WTC11 (cell line): ENCODE data around the gene KLF7. TPM values are rescaled to one million over a fixed set of nuclear protein-coding genes. Genes with fewer than 3 reads are reported as not detected.

Experiments
- ATAC-seq: fragments of 200-7000 bp; cut with Tn5 transposase; 2 replicates; pipeline ENCODE4 v1.10.0; 2021; ENCODE audit warnings: mild to moderate bottlenecking, moderate library complexity
- CTCF ChIA-PET: fragments of 300-600 bp; sonication (Branson Sonifier 250); formaldehyde crosslinking; loops from one replicate; lab custom pipeline; 2021; ENCODE audit warnings: antibody characterized with exemption; lab: Charles Lee
- POLR2A ChIA-PET: fragments of 350-600 bp; sonication (Branson Sonifier 250); formaldehyde crosslinking; loops from one replicate; lab custom pipeline; 2021; ENCODE audit warnings: antibody characterized with exemption; lab: Charles Lee
- DNase-seq: peaks from one replicate; pipeline ENCODE4 v3.0.0; 2021; ENCODE audit warnings: low spot score
- H3K27ac Mint-ChIP-seq: 2 replicates; pipeline ENCODE4 v1.8.0; 2021; ENCODE audit warnings: mixed read lengths
- H3K27me3 Mint-ChIP-seq: 2 replicates; pipeline ENCODE4 v1.8.0; 2021; ENCODE audit warnings: low read depth, mild to moderate bottlenecking, moderate library complexity, mixed read lengths
- H3K36me3 Mint-ChIP-seq: 2 replicates; pipeline ENCODE4 v1.8.0; 2021; ENCODE audit warnings: mixed read lengths
- H3K4me1 Mint-ChIP-seq: 2 replicates; pipeline ENCODE4 v1.8.0; 2022; ENCODE audit warnings: mixed read lengths
- H3K4me3 Mint-ChIP-seq: 2 replicates; pipeline ENCODE4 v1.8.0; 2021; ENCODE audit warnings: mild to moderate bottlenecking, moderate library complexity, mixed read lengths
- H3K9me3 Mint-ChIP-seq: 2 replicates; pipeline ENCODE4 v1.8.0; 2021; ENCODE audit warnings: mixed read lengths
- ATF6 ChIP-seq: sonication (generic); formaldehyde crosslinking; IDR thresholded peaks from 2 replicates; pipeline ENCODE4 v1.8.1; 2023; ENCODE audit warnings: mild to moderate bottlenecking, missing genetic modification reagents
- EMX1 ChIP-seq: fragments of 250-450 bp; sonication (Bioruptor Pico); IDR thresholded peaks from 2 replicates; pipeline ENCODE4 v1.8.0; 2021; ENCODE audit warnings: mild to moderate bottlenecking
- FOXK1 ChIP-seq: sonication (generic); formaldehyde crosslinking; IDR thresholded peaks from 2 replicates; pipeline ENCODE4 v1.8.0; 2022; ENCODE audit warnings: mild to moderate bottlenecking, moderate library complexity, missing genetic modification reagents
- FOXP1 ChIP-seq: sonication (generic); formaldehyde crosslinking; IDR thresholded peaks from 2 replicates; pipeline ENCODE4 v1.8.0; 2022; ENCODE audit warnings: missing genetic modification reagents, mild to moderate bottlenecking, moderate library complexity, borderline replicate concordance
- GTF2I ChIP-seq: fragments of 250-450 bp; sonication (Bioruptor Pico); conservative IDR thresholded peaks from 2 replicates; pipeline ENCODE4 v1.4.0; 2021; ENCODE audit warnings: mild to moderate bottlenecking
- HMGXB4 ChIP-seq: sonication (generic); formaldehyde crosslinking; IDR thresholded peaks from 2 replicates; pipeline ENCODE4 v1.8.1; 2023; ENCODE audit warnings: mild to moderate bottlenecking, moderate library complexity, missing genetic modification reagents
- IRF1 ChIP-seq: sonication (generic); formaldehyde crosslinking; IDR thresholded peaks from 2 replicates; pipeline ENCODE4 v1.8.0; 2023; ENCODE audit warnings: missing genetic modification reagents
- IRF2 ChIP-seq: sonication (generic); formaldehyde crosslinking; IDR thresholded peaks from 2 replicates; pipeline ENCODE4 v1.8.0; 2022; ENCODE audit warnings: low read depth, missing genetic modification reagents, borderline replicate concordance
- KAT7 ChIP-seq: sonication (generic); formaldehyde crosslinking; IDR thresholded peaks from 2 replicates; pipeline ENCODE4 v1.8.1; 2023; ENCODE audit warnings: missing genetic modification reagents, mild to moderate bottlenecking, borderline replicate concordance
- NFATC4 ChIP-seq: fragments of 250-450 bp; sonication (Bioruptor Pico); IDR thresholded peaks from 2 replicates; pipeline ENCODE4 v1.9.0; 2021; ENCODE audit warnings: mild to moderate bottlenecking
- NR1H2 ChIP-seq: sonication (generic); formaldehyde crosslinking; IDR thresholded peaks from 2 replicates; pipeline ENCODE4 v1.9.0; 2021; ENCODE audit warnings: mild to moderate bottlenecking, moderate library complexity, missing genetic modification reagents
- OVOL2 ChIP-seq: fragments of 250-450 bp; sonication (Bioruptor Pico); IDR thresholded peaks from 2 replicates; pipeline ENCODE4 v1.9.0; 2021; ENCODE audit warnings: mild to moderate bottlenecking, borderline replicate concordance
- TEAD4 ChIP-seq: sonication (generic); formaldehyde crosslinking; IDR thresholded peaks from 2 replicates; pipeline ENCODE4 v1.8.0; 2022; ENCODE audit warnings: mild to moderate bottlenecking, missing genetic modification reagents
- ZNF219 ChIP-seq: sonication (generic); formaldehyde crosslinking; IDR thresholded peaks from 2 replicates; pipeline ENCODE4 v1.8.0; 2023; ENCODE audit warnings: missing genetic modification reagents, mild to moderate bottlenecking, borderline replicate concordance
- ZNF416 ChIP-seq: fragments of 250-450 bp; sonication (Bioruptor Pico); IDR thresholded peaks from 2 replicates; pipeline ENCODE4 v1.9.0; 2021; ENCODE audit warnings: mild to moderate bottlenecking, inconsistent platforms
- ZNF423 ChIP-seq: fragments of 250-450 bp; sonication (Bioruptor Pico); IDR thresholded peaks from 2 replicates; pipeline ENCODE4 v2.1.2; 2022; ENCODE audit warnings: mild to moderate bottlenecking, moderate library complexity
- ZNF425 ChIP-seq: fragments of 250-450 bp; sonication (Bioruptor Pico); conservative IDR thresholded peaks from 2 replicates; pipeline ENCODE4 v1.9.0; 2021; ENCODE audit warnings: mild to moderate bottlenecking
- ZNF671 ChIP-seq: fragments of 250-450 bp; sonication (Bioruptor Pico); IDR thresholded peaks from 2 replicates; pipeline ENCODE4 v1.8.0; 2021; ENCODE audit warnings: mild to moderate bottlenecking
- total RNA-seq: library from RNA; stranded (reverse); gene quantifications from 3 replicates; pipeline ENCODE4 v1.2.3, GENCODE V29; 2021
- TF ChIP-seq, protein P1 (sequence below): sonication (generic); formaldehyde crosslinking; conservative IDR thresholded peaks from 2 replicates; pipeline ENCODE4 v1.8.1; 2022; ENCODE audit warnings: mild to moderate bottlenecking, missing genetic modification reagents
- TF ChIP-seq, protein P2 (sequence below): sonication (generic); formaldehyde crosslinking; IDR thresholded peaks from 2 replicates; pipeline ENCODE4 v1.8.1; 2022; ENCODE audit warnings: low read depth, missing genetic modification reagents, borderline replicate concordance
- TF ChIP-seq, protein P3 (sequence below): sonication (generic); formaldehyde crosslinking; IDR thresholded peaks from 2 replicates; pipeline ENCODE4 v1.8.1; 2023; ENCODE audit warnings: mild to moderate bottlenecking, missing genetic modification reagents, moderate library complexity
- TF ChIP-seq, protein P4 (sequence below): fragments of 250-450 bp; sonication (Bioruptor Pico); IDR thresholded peaks from 2 replicates; pipeline ENCODE4 v1.8.0; 2021; ENCODE audit warnings: mild to moderate bottlenecking

The KLF7 gene
- total RNA-seq, 1 experiment from 2014 or later = 25.4 TPM

GRCh38 chr2:207082619-207083018 lies 83.1 kb downstream of the KLF7 start:
- no peak overlapping the region for H3K4me3 Mint-ChIP-seq

DNA sequence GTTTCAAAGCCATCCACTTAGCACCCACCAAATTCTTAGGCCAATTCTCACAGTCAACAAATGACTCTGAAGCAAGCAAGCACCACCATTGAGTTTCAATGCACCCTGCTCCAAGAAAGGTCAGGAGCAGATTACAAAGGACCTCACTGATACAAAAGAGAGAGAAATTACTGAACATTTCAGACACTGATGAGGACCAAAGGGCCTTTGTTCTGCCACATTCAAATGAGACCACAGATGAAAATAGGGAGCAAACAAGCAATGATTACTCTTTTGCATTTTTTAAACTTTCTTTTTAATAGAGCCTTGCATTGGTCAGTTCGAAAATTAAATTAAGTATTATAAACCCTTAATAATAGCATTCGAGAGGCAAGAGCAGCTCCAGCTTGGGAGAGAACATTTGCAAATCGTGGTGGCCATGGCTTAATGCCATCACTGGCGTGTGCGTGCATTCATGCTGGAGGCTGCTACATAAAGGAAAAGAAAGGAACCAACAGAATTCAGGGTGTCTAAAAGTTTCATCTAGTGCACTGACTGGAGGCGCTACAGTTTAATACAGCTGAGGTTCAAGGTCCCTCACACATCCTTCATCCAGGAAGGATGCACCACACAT lies 87.5 kb downstream of the KLF7 start:
- Mint-ChIP-seq H3K9me3 (no peaks in the 10 kb centered on the region), H3K4me3 (no peak overlapping the region), H3K36me3 (peaks cover 18% of the 10 kb centered on the region), H3K27me3 (no peaks in the 10 kb centered on the region), H3K27ac (no peak overlapping the region), H3K4me1 (peaks cover 38% of the 10 kb centered on the region)
- ChIA-PET POLR2A (no interaction called here), CTCF (no interaction called here)
- ATAC-seq (no peak), DNase-seq (no peak)
- no peak for TF ChIP-seq HMGXB4 (CRISPR knock-in tag)
- no peak for TF ChIP-seq KAT7 (CRISPR knock-in tag)
- TF ChIP-seq FOXP1 (CRISPR knock-in tag) = no peak
- TF ChIP-seq NFATC4 (CRISPR knock-in tag) = no peak
- TF ChIP-seq ZNF425 (CRISPR knock-in tag) = no peak
- TF ChIP-seq, protein P1, sequence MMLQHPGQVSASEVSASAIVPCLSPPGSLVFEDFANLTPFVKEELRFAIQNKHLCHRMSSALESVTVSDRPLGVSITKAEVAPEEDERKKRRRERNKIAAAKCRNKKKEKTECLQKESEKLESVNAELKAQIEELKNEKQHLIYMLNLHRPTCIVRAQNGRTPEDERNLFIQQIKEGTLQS (CRISPR knock-in tag) = no peak
- TF ChIP-seq ZNF416 = no peak
- no peak for TF ChIP-seq IRF2 (CRISPR knock-in tag)
- TF ChIP-seq ATF6 = no peak
- no peak for TF ChIP-seq IRF1 (CRISPR knock-in tag)

More at GRCh38 chr2:207082619-207083018, 83.1 kb downstream of the KLF7 start:
- Mint-ChIP-seq H3K27me3 (no peaks in the 10 kb centered on the region), H3K4me1 (peaks cover 7% of the 10 kb centered on the region), H3K36me3 (peaks cover 22% of the 10 kb centered on the region), H3K9me3 (no peaks in the 10 kb centered on the region), H3K27ac (no peak overlapping the region)
- ChIA-PET POLR2A (no interaction called here), CTCF (no interaction called here)
- TF ChIP-seq, protein P2, sequence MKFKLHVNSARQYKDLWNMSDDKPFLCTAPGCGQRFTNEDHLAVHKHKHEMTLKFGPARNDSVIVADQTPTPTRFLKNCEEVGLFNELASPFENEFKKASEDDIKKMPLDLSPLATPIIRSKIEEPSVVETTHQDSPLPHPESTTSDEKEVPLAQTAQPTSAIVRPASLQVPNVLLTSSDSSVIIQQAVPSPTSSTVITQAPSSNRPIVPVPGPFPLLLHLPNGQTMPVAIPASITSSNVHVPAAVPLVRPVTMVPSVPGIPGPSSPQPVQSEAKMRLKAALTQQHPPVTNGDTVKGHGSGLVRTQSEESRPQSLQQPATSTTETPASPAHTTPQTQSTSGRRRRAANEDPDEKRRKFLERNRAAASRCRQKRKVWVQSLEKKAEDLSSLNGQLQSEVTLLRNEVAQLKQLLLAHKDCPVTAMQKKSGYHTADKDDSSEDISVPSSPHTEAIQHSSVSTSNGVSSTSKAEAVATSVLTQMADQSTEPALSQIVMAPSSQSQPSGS (CRISPR knock-in tag) = no peak
- TF ChIP-seq KAT7 (CRISPR knock-in tag) = no peak
- no peak for TF ChIP-seq TEAD4
- TF ChIP-seq, protein P3, sequence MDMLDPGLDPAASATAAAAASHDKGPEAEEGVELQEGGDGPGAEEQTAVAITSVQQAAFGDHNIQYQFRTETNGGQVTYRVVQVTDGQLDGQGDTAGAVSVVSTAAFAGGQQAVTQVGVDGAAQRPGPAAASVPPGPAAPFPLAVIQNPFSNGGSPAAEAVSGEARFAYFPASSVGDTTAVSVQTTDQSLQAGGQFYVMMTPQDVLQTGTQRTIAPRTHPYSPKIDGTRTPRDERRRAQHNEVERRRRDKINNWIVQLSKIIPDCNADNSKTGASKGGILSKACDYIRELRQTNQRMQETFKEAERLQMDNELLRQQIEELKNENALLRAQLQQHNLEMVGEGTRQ (CRISPR knock-in tag) = no peak
- no peak for TF ChIP-seq OVOL2 (CRISPR knock-in tag)
- no peak for TF ChIP-seq FOXK1 (CRISPR knock-in tag)
- no peak for TF ChIP-seq NR1H2 (CRISPR knock-in tag)
- no peak for TF ChIP-seq ATF6
- no peak for TF ChIP-seq ZNF671 (CRISPR knock-in tag)
- TF ChIP-seq ZNF219 (CRISPR knock-in tag) = no peak
- TF ChIP-seq, protein P4, sequence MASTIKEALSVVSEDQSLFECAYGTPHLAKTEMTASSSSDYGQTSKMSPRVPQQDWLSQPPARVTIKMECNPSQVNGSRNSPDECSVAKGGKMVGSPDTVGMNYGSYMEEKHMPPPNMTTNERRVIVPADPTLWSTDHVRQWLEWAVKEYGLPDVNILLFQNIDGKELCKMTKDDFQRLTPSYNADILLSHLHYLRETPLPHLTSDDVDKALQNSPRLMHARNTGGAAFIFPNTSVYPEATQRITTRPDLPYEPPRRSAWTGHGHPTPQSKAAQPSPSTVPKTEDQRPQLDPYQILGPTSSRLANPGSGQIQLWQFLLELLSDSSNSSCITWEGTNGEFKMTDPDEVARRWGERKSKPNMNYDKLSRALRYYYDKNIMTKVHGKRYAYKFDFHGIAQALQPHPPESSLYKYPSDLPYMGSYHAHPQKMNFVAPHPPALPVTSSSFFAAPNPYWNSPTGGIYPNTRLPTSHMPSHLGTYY (CRISPR knock-in tag) = no peak
- no peak for TF ChIP-seq GTF2I (CRISPR knock-in tag)
- no peak for TF ChIP-seq FOXP1 (CRISPR knock-in tag)
- TF ChIP-seq EMX1 (CRISPR knock-in tag) = no peak
- no peak for TF ChIP-seq ZNF423 (CRISPR knock-in tag)
- ATAC-seq = no peak
- no peak for DNase-seq
